WERI-Rb-1 (cell line): ENCODE measurements around the gene DTNBP1.
"Not testable (repeated sequence)": the region's sequence is repeated elsewhere in the genome, so short reads cannot be mapped to it uniquely, and the experiment has no call there.

Experiments
- DNase-seq: peaks from one replicate; pipeline ENCODE4 v3.0.0-alpha.2; 2020
- H3K27ac ChIP-seq: fragments of 250-450 bp; sonication (Bioruptor Pico); 2 replicates; pipeline ENCODE4 v1.5.1; 2020; ENCODE audit warnings: mild to moderate bottlenecking, moderate library complexity
- H3K27me3 ChIP-seq: fragments of 250-450 bp; sonication (Bioruptor Pico); 2 replicates; pipeline ENCODE4 v1.5.1; 2021; ENCODE audit warnings: mild to moderate bottlenecking, low read depth, moderate library complexity; ENCODE audit not compliant: insufficient read depth, severe bottlenecking
- H3K36me3 ChIP-seq: fragments of 250-450 bp; sonication (Bioruptor Pico); 2 replicates; pipeline ENCODE4 v1.5.1; 2020; ENCODE audit warnings: mild to moderate bottlenecking, moderate library complexity
- H3K4me3 ChIP-seq: 2 replicates; pipeline ENCODE4 v1.5.1; 2011; ENCODE audit warnings: low read depth, mild to moderate bottlenecking, control low read depth, low read length
- H3K9me3 ChIP-seq: fragments of 250-450 bp; sonication (Bioruptor Pico); 2 replicates; pipeline ENCODE4 v1.5.1; 2021; ENCODE audit warnings: mild to moderate bottlenecking, moderate library complexity; ENCODE audit not compliant: severe bottlenecking
- CTCF ChIP-seq: IDR thresholded peaks from 2 replicates; pipeline ENCODE4 v1.5.1; 2011; ENCODE audit warnings: low read depth, mild to moderate bottlenecking, control low read depth, inconsistent platforms, low read length

DTNBP1 gene

GRCh38 chr6:15657290-15657689, 5.5 kb downstream of the DTNBP1 start:
- no peak for DNase-seq
- no peak for TF ChIP-seq CTCF
- Histone ChIP-seq H3K27ac (no peak overlapping the region), H3K4me3 (no peak overlapping the region), H3K9me3 (no peaks in the 10 kb centered on the region), H3K36me3 (peaks cover 22% of the 10 kb centered on the region), H3K27me3 (no peaks in the 10 kb centered on the region)

GRCh38 chr6:15656145-15656544, 6.7 kb downstream of the DTNBP1 start:
- Histone ChIP-seq H3K27ac (no peak overlapping the region), H3K36me3 (peaks cover 19% of the 10 kb centered on the region), H3K27me3 (no peaks in the 10 kb centered on the region), H3K4me3 (no peak overlapping the region), H3K9me3 (no peaks in the 10 kb centered on the region)
- DNase-seq = no peak
- TF ChIP-seq CTCF = no peak

- Histone ChIP-seq H3K36me3 (peaks cover 17% of the 10 kb centered on the region), H3K27ac (no peak overlapping the region), H3K4me3 (no peak overlapping the region), H3K27me3 (no peaks in the 10 kb centered on the region), H3K9me3 (no peaks in the 10 kb centered on the region)
- no peak for TF ChIP-seq CTCF
- no peak for DNase-seq
These were observed 8.6 kb downstream of the DTNBP1 start for GRCh38 chr6:15654250-15654649.

GRCh38 chr6:15653581-15653980, 9.2 kb downstream of the DTNBP1 start:
- Histone ChIP-seq H3K36me3 (peaks cover 19% of the 10 kb centered on the region), H3K27me3 (no peaks in the 10 kb centered on the region), H3K27ac (no peak overlapping the region), H3K9me3 (no peaks in the 10 kb centered on the region), H3K4me3 (no peak overlapping the region)
- DNase-seq = no peak
- no peak for TF ChIP-seq CTCF

GRCh38 chr6:15650004-15650559, 12.7 kb downstream of the DTNBP1 start:
- not testable (repeated sequence) for H3K27me3 ChIP-seq, DNase-seq, H3K27ac ChIP-seq, H3K9me3 ChIP-seq, H3K4me3 ChIP-seq
- peaks cover 19% of the 10 kb centered on the region for H3K36me3 ChIP-seq

GRCh38 chr6:15644904-15645303, 17.9 kb downstream of the DTNBP1 start:
- Histone ChIP-seq H3K4me3 (no peak overlapping the region), H3K27ac (no peak overlapping the region), H3K9me3 (peaks cover 5% of the 10 kb centered on the region), H3K27me3 (no peaks in the 10 kb centered on the region), H3K36me3 (peaks cover 8% of the 10 kb centered on the region)
- no peak for DNase-seq
- TF ChIP-seq CTCF = no peak
